SK-N-MC (cell line): ENCODE data around the gene TMEM213.

Experiments
- EZH2 ChIP-seq: fragments of 200-600 bp; sonication (generic); IDR thresholded peaks from one replicate; pipeline ENCODE4 v1.6.1; 2017; ENCODE audit warnings: antibody characterized with exemption
- POLR2AphosphoS5 ChIP-seq: IDR thresholded peaks from 2 replicates; pipeline ENCODE4 v1.6.1; 2012; ENCODE audit warnings: mild to moderate bottlenecking, low read depth, low read length, borderline replicate concordance

DNA sequence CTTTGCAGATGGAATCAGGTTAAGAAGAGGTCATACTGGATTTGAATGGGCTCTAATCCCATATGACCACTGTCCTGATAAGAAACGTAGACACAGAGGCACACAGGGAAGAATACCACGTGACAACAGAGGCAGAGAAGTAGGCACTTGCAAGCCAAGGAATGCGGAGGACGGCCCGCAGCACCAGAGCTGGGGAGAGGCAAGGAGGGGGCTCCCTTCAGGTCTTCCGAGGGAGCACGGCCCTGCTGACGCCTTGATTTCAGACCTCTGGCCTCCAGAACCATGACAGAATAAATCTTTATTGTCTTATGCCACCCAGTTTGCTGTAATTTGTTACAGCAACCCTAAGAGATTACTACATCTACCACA is 44.7 kb upstream of the TMEM213 start:
- TF ChIP-seq EZH2: no peak
- no peak for TF ChIP-seq POLR2AphosphoS5
